CD14-positive monocyte (primary cell): Measurements from ENCODE around the gene CDHR5. TPM values are rescaled to one million over a fixed set of nuclear protein-coding genes. Genes with fewer than 3 reads are reported as not detected.

Source experiments
- DNase-seq, 3 donors: peaks; one replicate each; pipeline ENCODE4 v3.0.0-alpha.2; 2011 to 2022
- H2AFZ ChIP-seq: 2 replicates; pipeline ENCODE4 v1.6.0; 2012; ENCODE audit warnings: mild to moderate bottlenecking, low read depth, low read length, inconsistent platforms; ENCODE audit not compliant: insufficient read depth, poor library complexity, severe bottlenecking
- H3K27ac ChIP-seq, 2 donors: 1 replicate in 1 of 2; 2 replicates in 1 of 2; pipeline ENCODE4 v1.5.1; 2012 to 2013; ENCODE audit warnings: low read length in 2 of 2, control low read depth in 1 of 2, inconsistent platforms in 1 of 2, low read depth in 1 of 2, mild to moderate bottlenecking in 1 of 2
- H3K27me3 ChIP-seq, 2 donors: one replicate each; pipeline versions ENCODE4 v1.6.0 to v1.6.1; 2011 to 2013; ENCODE audit warnings: low read length in 2 of 2; ENCODE audit not compliant: control insufficient read depth in 2 of 2, insufficient read depth in 2 of 2
- H3K36me3 ChIP-seq, 2 donors: replicated peaks in 1 of 2; 1 replicate in 1 of 2; 2 replicates in 1 of 2; pipeline versions ENCODE4 v1.5.1 to v1.6.1; 2012 to 2013; ENCODE audit warnings: low read length in 2 of 2, control low read depth in 1 of 2, inconsistent platforms in 1 of 2, mild to moderate bottlenecking in 1 of 2; ENCODE audit not compliant: insufficient read depth in 2 of 2, control insufficient read depth in 1 of 2
- H3K4me1 ChIP-seq, 2 donors: 1 replicate in 1 of 2; 2 replicates in 1 of 2; pipeline versions ENCODE4 v1.5.1 to v1.6.1; 2012 to 2013; ENCODE audit warnings: low read length in 2 of 2, control low read depth in 1 of 2, inconsistent platforms in 1 of 2, mild to moderate bottlenecking in 1 of 2, moderate library complexity in 1 of 2; ENCODE audit not compliant: insufficient read depth in 2 of 2, control insufficient read depth in 1 of 2
- H3K4me2 ChIP-seq: replicated peaks from 2 replicates; pipeline ENCODE3; 2012; ENCODE audit warnings: low read length, moderate library complexity, mild to moderate bottlenecking; ENCODE audit not compliant: poor library complexity, severe bottlenecking; ENCODE audit errors: extremely low read depth
- H3K4me3 ChIP-seq, 3 experiments: fragments of 200-600 bp in 1 of 3; sonication (generic) in 1 of 3; replicated peaks in 1 of 3; 1 replicate in 2 of 3; 2 replicates in 1 of 3; pipeline ENCODE4 v1.5.1; 2011 to 2013; ENCODE audit warnings: low read length in 3 of 3, mild to moderate bottlenecking in 3 of 3, control low read depth in 2 of 3, low read depth in 2 of 3, inconsistent platforms in 1 of 3, moderate library complexity in 1 of 3
- H3K79me2 ChIP-seq: 2 replicates; pipeline ENCODE4 v1.6.0; 2012; ENCODE audit warnings: mild to moderate bottlenecking, control low read depth, inconsistent platforms, low read length, moderate library complexity; ENCODE audit not compliant: insufficient read depth
- H3K9ac ChIP-seq: 2 replicates; pipeline ENCODE4 v1.6.0; 2017; ENCODE audit warnings: low read length, mild to moderate bottlenecking; ENCODE audit not compliant: insufficient read depth, poor library complexity, severe bottlenecking
- H3K9me3 ChIP-seq, 2 donors: replicated peaks in 1 of 2; 1 replicate in 1 of 2; 2 replicates in 1 of 2; pipeline versions ENCODE4 v1.5.1 to v1.6.1; 2012 to 2013; ENCODE audit warnings: low read length in 2 of 2, control low read depth in 1 of 2; ENCODE audit not compliant: control insufficient read depth in 1 of 2, insufficient read depth in 1 of 2
- H4K20me1 ChIP-seq: 2 replicates; pipeline ENCODE4 v1.6.0; 2012; ENCODE audit warnings: mild to moderate bottlenecking, low read length, control low read depth, moderate library complexity; ENCODE audit not compliant: insufficient read depth
- H3K27ac Mint-ChIP-seq, 7 donors: one replicate each; pipeline ENCODE4 v1.8.0; 2020; ENCODE audit warnings: mild to moderate bottlenecking in 7 of 7, mixed read lengths in 7 of 7, moderate library complexity in 6 of 7, inconsistent platforms in 2 of 7
- H3K27me3 Mint-ChIP-seq, 3 donors: one replicate each; pipeline ENCODE4 v1.8.0; 2021 to 2022; ENCODE audit warnings: low read depth in 3 of 3, mild to moderate bottlenecking in 3 of 3, mixed read lengths in 3 of 3, moderate library complexity in 3 of 3, inconsistent platforms in 1 of 3
- H3K36me3 Mint-ChIP-seq, 2 donors: one replicate each; pipeline ENCODE4 v1.8.0; 2020; ENCODE audit warnings: mixed read lengths in 2 of 2, inconsistent platforms in 1 of 2, mild to moderate bottlenecking in 1 of 2
- H3K4me1 Mint-ChIP-seq: one replicate; pipeline ENCODE4 v1.8.0; 2020; ENCODE audit warnings: mild to moderate bottlenecking, mixed read lengths
- H3K4me3 Mint-ChIP-seq, 2 donors: one replicate each; pipeline ENCODE4 v1.8.0; 2020; ENCODE audit warnings: mild to moderate bottlenecking in 2 of 2, mixed read lengths in 2 of 2, moderate library complexity in 1 of 2
- H3K9me3 Mint-ChIP-seq, 7 donors: one replicate each; pipeline ENCODE4 v1.8.0; 2020 to 2022; ENCODE audit warnings: mixed read lengths in 7 of 7, mild to moderate bottlenecking in 6 of 7, moderate library complexity in 6 of 7, inconsistent platforms in 2 of 7
- CTCF ChIP-seq: fragments of 200-600 bp; IDR thresholded peaks from one replicate; pipeline ENCODE4 v1.8.0; 2022; ENCODE audit warnings: antibody characterized with exemption, mild to moderate bottlenecking
- WGBS: methylation state at CpG from one replicate; pipeline ENCODE4 v1.1.5; 2013; ENCODE audit warnings: missing lambda C conversion rate; ENCODE audit not compliant: insufficient coverage; 5-methylcytosine and 5-hydroxymethylcytosine counted together
- intact Hi-C, 2 donors: fragments of 100-400 bp; cut with micrococcal nuclease; formaldehyde crosslinking; loops; one replicate each; pipeline versions ENCODE4 v1.15.0 to v1.15.1; 2023
- polyA plus RNA-seq, 3 donors: library from polyadenylated mRNA; depleted of rRNA in 1 of 3; unstranded in 2 of 3; stranded (reverse) in 1 of 3; fragments of 300-500 nt in 2 of 3; fragments of >200 nt in 1 of 3; fragmentation: Illumina TruSeq in 2 of 3; gene quantifications; 1 replicate in 2 of 3; 2 replicates in 1 of 3; pipeline ENCODE4 v1.2.3, GENCODE V29; 2012 to 2021
- small RNA-seq: library from RNA; depleted of rRNA; stranded (forward); fragments of <200 nt; gene quantifications from one replicate; pipeline ENCODE3, GENCODE V24; 2012; ENCODE audit warnings: low read depth; ENCODE audit not compliant: insufficient read length

The CDHR5 gene
- polyA plus RNA-seq, 3 donors = 0.18 to 0.43 (median 0.18) TPM

GRCh38 chr11:567629-568292 is 57.0 kb downstream of the CDHR5 start:
- Mint-ChIP-seq H3K27ac (peak overlapping the region in 1 of 7 donors; percentile 21), H3K4me1 (peaks cover 8% of the 10 kb centered on the region), H3K9me3 (peaks cover 0 to 13% (median 0%) of the 10 kb centered on the region in 7 donors), H3K27me3 (peaks cover 16 to 49% (median 46%) of the 10 kb centered on the region in 3 donors), H3K36me3 (peaks cover 5 to 12% of the 10 kb centered on the region in 2 donors), H3K4me3 (peak overlapping the region; percentile 66 to 85)
- Histone ChIP-seq H3K27me3 (peaks cover 0 to 30% of the 10 kb centered on the region in 2 donors), H3K36me3 (peaks cover 0 to 11% of the 10 kb centered on the region in 2 donors), H3K4me3 (peak overlapping the region in 1 of 3 experiments; percentile 73), H4K20me1 (peaks cover 8% of the 10 kb centered on the region), H3K79me2 (no peaks in the 10 kb centered on the region), H3K9me3 (no peaks in the 10 kb centered on the region), H3K9ac (no peak overlapping the region), H3K27ac (no peak overlapping the region), H3K4me2 (peak overlapping the region; percentile 89), H2AFZ (peak overlapping the region; percentile 67), H3K4me1 (peaks cover 9 to 19% of the 10 kb centered on the region in 2 donors)
- no peak for DNase-seq
- intact Hi-C loops = no loop called here
- 31% methylated on average over 40 of the region's 41 CpGs for WGBS
- TF ChIP-seq CTCF = no peak

- no peaks in the 10 kb centered on the region for H3K79me2 ChIP-seq
- no peak overlapping the region for H3K4me3 ChIP-seq
- H3K27me3 Mint-ChIP-seq = peaks cover 15 to 43% (median 40%) of the 10 kb centered on the region in 3 donors
- peaks cover 0 to 13% (median 0%) of the 10 kb centered on the region in 7 donors for H3K9me3 Mint-ChIP-seq
- H3K4me2 ChIP-seq = no peak overlapping the region
- H3K4me1 Mint-ChIP-seq = peaks cover 8% of the 10 kb centered on the region
- peaks cover 0 to 30% of the 10 kb centered on the region in 2 donors for H3K27me3 ChIP-seq
- H2AFZ ChIP-seq = no peak overlapping the region
- 92% methylated on average over 18 of the region's 18 CpGs for WGBS
- peaks cover 5 to 12% of the 10 kb centered on the region in 2 donors for H3K36me3 Mint-ChIP-seq
- DNase-seq = no peak
- H3K4me1 ChIP-seq = peaks cover 9 to 25% of the 10 kb centered on the region in 2 donors
- no peak for TF ChIP-seq CTCF
- H3K9ac ChIP-seq = no peak overlapping the region
- H3K36me3 ChIP-seq = peaks cover 0 to 11% of the 10 kb centered on the region in 2 donors
- no peaks in the 10 kb centered on the region for H3K9me3 ChIP-seq
- H3K27ac Mint-ChIP-seq = no peak overlapping the region
- intact Hi-C loops = no loop called here
- peak overlapping the region in 1 of 2 donors; percentile 85 for H3K4me3 Mint-ChIP-seq
- peaks cover 15% of the 10 kb centered on the region for H4K20me1 ChIP-seq
- no peak overlapping the region for H3K27ac ChIP-seq
These were observed 57.6 kb downstream of the CDHR5 start for GRCh38 chr11:567011-567628.

Small RNA genes lying within 50 kb of the gene (small RNA-seq; reads per million reads assigned to genes)
- gene MIR210 = 2.6 reads per million, percentile 13 among the genes with 10 or more reads in this experiment

Other genes with a start within 250 kb of the CDHR5 start
- not detected for gene PKP3, start 230.7 kb downstream of the CDHR5 start, polyA plus RNA-seq
- gene SIGIRR, start 210.0 kb downstream of the CDHR5 start, polyA plus RNA-seq = 100 to 1,000 TPM in 1 of 3 donors, 10 to 100 TPM in 2; 62.8 to 125 (median 75.4) TPM
- gene ANO9, start 182.9 kb downstream of the CDHR5 start, polyA plus RNA-seq = under 1 TPM in 2 of 3 donors, not detected in 1; 0.18 to 0.24 TPM
- gene PTDSS2, start 174.7 kb downstream of the CDHR5 start, polyA plus RNA-seq = 10 to 100 TPM in 2 of 3 donors, 1 to 10 TPM in 1; 9.3 to 18.3 (median 12.4) TPM
- 100 to 1,000 TPM; 381 to 445 (median 443) TPM for gene RNH1, start 117.7 kb downstream of the CDHR5 start, polyA plus RNA-seq
- 10 to 100 TPM; 10.1 to 32.9 (median 10.3) TPM for gene HRAS, start 89.4 kb downstream of the CDHR5 start, polyA plus RNA-seq
- under 1 TPM in 2 of 3 donors, not detected in 1; 0.09 to 0.68 TPM for gene LRRC56, start 87.4 kb downstream of the CDHR5 start, polyA plus RNA-seq
- gene LMNTD2, start 64.2 kb downstream of the CDHR5 start, polyA plus RNA-seq = 10 to 100 TPM in 1 of 3 donors, 1 to 10 TPM in 1, under 1 TPM in 1; 0.67 to 10.6 (median 1.2) TPM
- gene RASSF7, start 64.0 kb downstream of the CDHR5 start, polyA plus RNA-seq = 10 to 100 TPM in 2 of 3 donors, 1 to 10 TPM in 1; 10.0 to 26.5 (median 12.4) TPM
- gene PHRF1, start 48.5 kb downstream of the CDHR5 start, polyA plus RNA-seq = 10 to 100 TPM in 1 of 3 donors, 1 to 10 TPM in 2; 1.3 to 11.1 (median 3.3) TPM
- 100 to 1,000 TPM in 1 of 3 donors, 10 to 100 TPM in 2; 38.6 to 125 (median 42.9) TPM for gene IRF7, start 9.0 kb downstream of the CDHR5 start, polyA plus RNA-seq
- not detected for gene SCT, start 2.2 kb upstream of the CDHR5 start, polyA plus RNA-seq
- under 1 TPM in 1 of 3 donors, not detected in 2; 0.13 TPM for gene DRD4, start 12.3 kb upstream of the CDHR5 start, polyA plus RNA-seq
- gene DEAF1, start 70.3 kb upstream of the CDHR5 start, polyA plus RNA-seq = 10 to 100 TPM; 18.0 to 22.3 (median 22.2) TPM
- gene TMEM80, start 70.9 kb upstream of the CDHR5 start, polyA plus RNA-seq = 10 to 100 TPM; 31.6 to 69.4 (median 37.3) TPM
- gene EPS8L2, start 81.3 kb upstream of the CDHR5 start, polyA plus RNA-seq = under 1 TPM in 1 of 3 donors, not detected in 2; 0.55 TPM
- 1,000 to 10,000 TPM in 2 of 3 donors, 100 to 1,000 TPM in 1; 502 to 1,249 (median 1,224) TPM for gene TALDO1, start 122.5 kb upstream of the CDHR5 start, polyA plus RNA-seq
- 10 to 100 TPM in 1 of 3 donors, 1 to 10 TPM in 2; 4.5 to 45.6 (median 4.6) TPM for gene GATD1, start 152.5 kb upstream of the CDHR5 start, polyA plus RNA-seq
- gene CEND1, start 165.1 kb upstream of the CDHR5 start, polyA plus RNA-seq = not detected
- gene SLC25A22, start 173.3 kb upstream of the CDHR5 start, polyA plus RNA-seq = 10 to 100 TPM in 1 of 3 donors, 1 to 10 TPM in 2; 4.4 to 20.9 (median 5.6) TPM
- gene PIDD1, start 180.3 kb upstream of the CDHR5 start, polyA plus RNA-seq = 10 to 100 TPM in 1 of 3 donors, 1 to 10 TPM in 2; 1.6 to 25.2 (median 2.6) TPM
- 1,000 to 10,000 TPM in 1 of 3 donors, 100 to 1,000 TPM in 2; 879 to 1,191 (median 990) TPM for gene RPLP2, start 185.0 kb upstream of the CDHR5 start, polyA plus RNA-seq
- 100 to 1,000 TPM in 1 of 3 donors, 10 to 100 TPM in 2; 26.8 to 321 (median 35.0) TPM for gene PNPLA2, start 194.0 kb upstream of the CDHR5 start, polyA plus RNA-seq
- 10 to 100 TPM in 1 of 3 donors, 1 to 10 TPM in 2; 1.0 to 11.0 (median 1.4) TPM for gene CRACR2B, start 203.0 kb upstream of the CDHR5 start, polyA plus RNA-seq
- gene CD151, start 208.0 kb upstream of the CDHR5 start, polyA plus RNA-seq = 100 to 1,000 TPM in 1 of 3 donors, 10 to 100 TPM in 2; 18.1 to 200 (median 57.4) TPM
- 100 to 1,000 TPM in 2 of 3 donors, 10 to 100 TPM in 1; 93.9 to 133 (median 110) TPM for gene POLR2L, start 217.6 kb upstream of the CDHR5 start, polyA plus RNA-seq
- 10 to 100 TPM; 52.6 to 75.5 (median 63.1) TPM for gene TSPAN4, start 217.9 kb upstream of the CDHR5 start, polyA plus RNA-seq